CD14-positive monocyte (primary cell): ENCODE data around the gene PTPRN2. TPM values are rescaled to one million over a fixed set of nuclear protein-coding genes. Genes with fewer than 3 reads are reported as not detected.
A peak's percentile ranks its signal among the peaks of the same experiment; 100 is the strongest.

Source experiments
- DNase-seq, 3 donors: peaks; one replicate each; pipeline ENCODE4 v3.0.0-alpha.2; 2011 to 2022
- H2AFZ ChIP-seq: 2 replicates; pipeline ENCODE4 v1.6.0; 2012; ENCODE audit warnings: mild to moderate bottlenecking, low read depth, low read length, inconsistent platforms; ENCODE audit not compliant: insufficient read depth, poor library complexity, severe bottlenecking
- H3K27ac ChIP-seq, 2 donors: 1 replicate in 1 of 2; 2 replicates in 1 of 2; pipeline ENCODE4 v1.5.1; 2012 to 2013; ENCODE audit warnings: low read length in 2 of 2, control low read depth in 1 of 2, inconsistent platforms in 1 of 2, low read depth in 1 of 2, mild to moderate bottlenecking in 1 of 2
- H3K27me3 ChIP-seq, 2 donors: one replicate each; pipeline versions ENCODE4 v1.6.0 to v1.6.1; 2011 to 2013; ENCODE audit warnings: low read length in 2 of 2; ENCODE audit not compliant: control insufficient read depth in 2 of 2, insufficient read depth in 2 of 2
- H3K36me3 ChIP-seq, 2 donors: replicated peaks in 1 of 2; 1 replicate in 1 of 2; 2 replicates in 1 of 2; pipeline versions ENCODE4 v1.5.1 to v1.6.1; 2012 to 2013; ENCODE audit warnings: low read length in 2 of 2, control low read depth in 1 of 2, inconsistent platforms in 1 of 2, mild to moderate bottlenecking in 1 of 2; ENCODE audit not compliant: insufficient read depth in 2 of 2, control insufficient read depth in 1 of 2
- H3K4me1 ChIP-seq, 2 donors: 1 replicate in 1 of 2; 2 replicates in 1 of 2; pipeline versions ENCODE4 v1.5.1 to v1.6.1; 2012 to 2013; ENCODE audit warnings: low read length in 2 of 2, control low read depth in 1 of 2, inconsistent platforms in 1 of 2, mild to moderate bottlenecking in 1 of 2, moderate library complexity in 1 of 2; ENCODE audit not compliant: insufficient read depth in 2 of 2, control insufficient read depth in 1 of 2
- H3K4me2 ChIP-seq: replicated peaks from 2 replicates; pipeline ENCODE3; 2012; ENCODE audit warnings: low read length, moderate library complexity, mild to moderate bottlenecking; ENCODE audit not compliant: poor library complexity, severe bottlenecking; ENCODE audit errors: extremely low read depth
- H3K4me3 ChIP-seq, 3 experiments: fragments of 200-600 bp in 1 of 3; sonication (generic) in 1 of 3; replicated peaks in 1 of 3; 1 replicate in 2 of 3; 2 replicates in 1 of 3; pipeline ENCODE4 v1.5.1; 2011 to 2013; ENCODE audit warnings: low read length in 3 of 3, mild to moderate bottlenecking in 3 of 3, control low read depth in 2 of 3, low read depth in 2 of 3, inconsistent platforms in 1 of 3, moderate library complexity in 1 of 3
- H3K79me2 ChIP-seq: 2 replicates; pipeline ENCODE4 v1.6.0; 2012; ENCODE audit warnings: mild to moderate bottlenecking, control low read depth, inconsistent platforms, low read length, moderate library complexity; ENCODE audit not compliant: insufficient read depth
- H3K9ac ChIP-seq: 2 replicates; pipeline ENCODE4 v1.6.0; 2017; ENCODE audit warnings: low read length, mild to moderate bottlenecking; ENCODE audit not compliant: insufficient read depth, poor library complexity, severe bottlenecking
- H3K9me3 ChIP-seq, 2 donors: replicated peaks in 1 of 2; 1 replicate in 1 of 2; 2 replicates in 1 of 2; pipeline versions ENCODE4 v1.5.1 to v1.6.1; 2012 to 2013; ENCODE audit warnings: low read length in 2 of 2, control low read depth in 1 of 2; ENCODE audit not compliant: control insufficient read depth in 1 of 2, insufficient read depth in 1 of 2
- H4K20me1 ChIP-seq: 2 replicates; pipeline ENCODE4 v1.6.0; 2012; ENCODE audit warnings: mild to moderate bottlenecking, low read length, control low read depth, moderate library complexity; ENCODE audit not compliant: insufficient read depth
- H3K27ac Mint-ChIP-seq, 7 donors: one replicate each; pipeline ENCODE4 v1.8.0; 2020; ENCODE audit warnings: mild to moderate bottlenecking in 7 of 7, mixed read lengths in 7 of 7, moderate library complexity in 6 of 7, inconsistent platforms in 2 of 7
- H3K27me3 Mint-ChIP-seq, 3 donors: one replicate each; pipeline ENCODE4 v1.8.0; 2021 to 2022; ENCODE audit warnings: low read depth in 3 of 3, mild to moderate bottlenecking in 3 of 3, mixed read lengths in 3 of 3, moderate library complexity in 3 of 3, inconsistent platforms in 1 of 3
- H3K36me3 Mint-ChIP-seq, 2 donors: one replicate each; pipeline ENCODE4 v1.8.0; 2020; ENCODE audit warnings: mixed read lengths in 2 of 2, inconsistent platforms in 1 of 2, mild to moderate bottlenecking in 1 of 2
- H3K4me1 Mint-ChIP-seq: one replicate; pipeline ENCODE4 v1.8.0; 2020; ENCODE audit warnings: mild to moderate bottlenecking, mixed read lengths
- H3K4me3 Mint-ChIP-seq, 2 donors: one replicate each; pipeline ENCODE4 v1.8.0; 2020; ENCODE audit warnings: mild to moderate bottlenecking in 2 of 2, mixed read lengths in 2 of 2, moderate library complexity in 1 of 2
- H3K9me3 Mint-ChIP-seq, 7 donors: one replicate each; pipeline ENCODE4 v1.8.0; 2020 to 2022; ENCODE audit warnings: mixed read lengths in 7 of 7, mild to moderate bottlenecking in 6 of 7, moderate library complexity in 6 of 7, inconsistent platforms in 2 of 7
- CTCF ChIP-seq: fragments of 200-600 bp; IDR thresholded peaks from one replicate; pipeline ENCODE4 v1.8.0; 2022; ENCODE audit warnings: antibody characterized with exemption, mild to moderate bottlenecking
- WGBS: methylation state at CpG from one replicate; pipeline ENCODE4 v1.1.5; 2013; ENCODE audit warnings: missing lambda C conversion rate; ENCODE audit not compliant: insufficient coverage; 5-methylcytosine and 5-hydroxymethylcytosine counted together
- intact Hi-C, 2 donors: fragments of 100-400 bp; cut with micrococcal nuclease; formaldehyde crosslinking; loops; one replicate each; pipeline versions ENCODE4 v1.15.0 to v1.15.1; 2023
- polyA plus RNA-seq, 3 donors: library from polyadenylated mRNA; depleted of rRNA in 1 of 3; unstranded in 2 of 3; stranded (reverse) in 1 of 3; fragments of 300-500 nt in 2 of 3; fragments of >200 nt in 1 of 3; fragmentation: Illumina TruSeq in 2 of 3; gene quantifications; 1 replicate in 2 of 3; 2 replicates in 1 of 3; pipeline ENCODE4 v1.2.3, GENCODE V29; 2012 to 2021

The PTPRN2 gene
- polyA plus RNA-seq, 3 donors: 0.25 to 1.4 (median 0.97) TPM

GRCh38 chr7:157905651-157906461 is 681.8 kb downstream of the PTPRN2 start:
- Mint-ChIP-seq H3K9me3 (peaks cover 4 to 10% (median 5%) of the 10 kb centered on the region in 7 donors), H3K27ac (no peak overlapping the region), H3K4me3 (peak overlapping the region in 1 of 2 donors; percentile 15), H3K36me3 (no peaks in the 10 kb centered on the region), H3K4me1 (no peaks in the 10 kb centered on the region), H3K27me3 (peaks cover 2 to 10% (median 4%) of the 10 kb centered on the region in 3 donors)
- Histone ChIP-seq H3K4me3 (no peak overlapping the region), H4K20me1 (no peaks in the 10 kb centered on the region), H2AFZ (no peak overlapping the region), H3K4me1 (no peaks in the 10 kb centered on the region), H3K4me2 (no peak overlapping the region), H3K9ac (no peak overlapping the region), H3K27me3 (no peaks in the 10 kb centered on the region), H3K36me3 (no peaks in the 10 kb centered on the region), H3K79me2 (no peaks in the 10 kb centered on the region), H3K27ac (no peak overlapping the region), H3K9me3 (peaks cover 0 to 13% of the 10 kb centered on the region in 2 donors)
- TF ChIP-seq CTCF: no peak
- WGBS: 46% methylated on average over 16 of the region's 20 CpGs
- intact Hi-C loops: no loop called here
- DNase-seq: no peak

GRCh38 chr7:157904866-157905570 is 682.6 kb downstream of the PTPRN2 start:
- peak overlapping the region; percentile 28 to 31 for H3K4me3 Mint-ChIP-seq
- WGBS: 76% methylated on average over 13 of the region's 17 CpGs

More at GRCh38 chr7:157904866-157905570, 682.6 kb downstream of the PTPRN2 start:
- no peak overlapping the region for H3K27ac ChIP-seq
- H3K4me1 ChIP-seq: no peaks in the 10 kb centered on the region
- no peak overlapping the region for H3K9ac ChIP-seq
- TF ChIP-seq CTCF: no peak
- intact Hi-C loops: no loop called here
- H2AFZ ChIP-seq: no peak overlapping the region
- H4K20me1 ChIP-seq: no peaks in the 10 kb centered on the region
- H3K4me2 ChIP-seq: no peak overlapping the region
- no peak for DNase-seq
- H3K27me3 ChIP-seq: no peaks in the 10 kb centered on the region
- H3K79me2 ChIP-seq: no peaks in the 10 kb centered on the region
- Mint-ChIP-seq H3K36me3 (no peaks in the 10 kb centered on the region), H3K27me3 (peaks cover 2 to 10% (median 4%) of the 10 kb centered on the region in 3 donors), H3K27ac (no peak overlapping the region), H3K9me3 (peaks cover under 1 to 6% (median 4%) of the 10 kb centered on the region in 7 donors), H3K4me1 (no peaks in the 10 kb centered on the region)
- no peak overlapping the region for H3K4me3 ChIP-seq
- H3K9me3 ChIP-seq: peaks cover 0 to 7% of the 10 kb centered on the region in 2 donors
- no peaks in the 10 kb centered on the region for H3K36me3 ChIP-seq
